MV-4-11 (cell line): Measurements from ENCODE around the gene ABCB4.
"Not testable (repeated sequence)": the region's sequence is repeated elsewhere in the genome, so short reads cannot be mapped to it uniquely, and the experiment has no call there.

Experiments used
- DNase-seq: peaks from one replicate; lab custom pipeline; 2025; lab: John Stamatoyannopoulos, UW

Gene ABCB4

DNA sequence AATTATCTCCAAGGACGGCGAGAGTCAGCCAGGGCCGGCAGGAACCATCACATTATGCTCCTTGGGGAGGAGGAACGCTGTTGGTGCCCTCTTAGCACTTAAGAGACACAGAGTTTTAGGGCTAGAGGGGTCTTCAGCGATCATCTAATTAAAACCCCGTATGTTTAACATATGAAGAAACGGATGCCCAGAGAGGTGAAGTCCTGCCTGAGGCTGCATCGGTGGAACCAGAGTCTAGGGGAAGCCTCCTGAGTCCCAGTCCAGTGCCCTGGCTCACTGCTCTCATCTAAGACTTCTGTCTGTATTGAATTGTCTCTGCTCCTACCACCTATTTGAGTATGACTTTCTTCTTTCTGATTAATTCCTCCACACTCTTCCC is 688 bp upstream of the ABCB4 start:
- no peak for DNase-seq

- DNase-seq, result peak; percentile 96
These were observed 734 bp downstream of the ABCB4 start for GRCh38 chr7:87474533-87475358.

DNA sequence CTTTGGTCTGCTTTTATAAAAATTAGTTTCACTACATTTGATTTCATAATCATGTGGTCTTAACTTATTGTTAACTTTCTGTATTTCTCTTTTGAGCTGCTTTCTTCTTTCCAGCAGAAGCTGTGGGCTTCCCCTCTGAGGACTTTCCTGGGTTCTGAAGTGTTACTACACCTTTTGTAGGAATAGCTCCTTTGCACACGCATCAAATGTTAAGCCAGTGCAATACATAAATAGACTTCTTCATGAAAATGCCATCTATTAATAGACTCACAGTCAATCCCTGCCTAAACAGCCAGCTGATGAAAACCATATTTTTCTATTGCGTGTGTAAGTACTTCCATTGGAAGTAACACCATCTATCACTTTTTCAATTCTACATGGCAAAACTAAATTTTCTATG is 1.5 kb downstream of the ABCB4 start:
- peak; percentile 46 for DNase-seq

GRCh38 chr7:87473192-87473591 is 2.3 kb downstream of the ABCB4 start:
- DNase-seq, result no peak

GRCh38 chr7:87471473-87471872 is 4.0 kb downstream of the ABCB4 start:
- no peak for DNase-seq

- not testable (repeated sequence) for DNase-seq
These were observed 6.3 kb downstream of the ABCB4 start for GRCh38 chr7:87469204-87469603.

DNA sequence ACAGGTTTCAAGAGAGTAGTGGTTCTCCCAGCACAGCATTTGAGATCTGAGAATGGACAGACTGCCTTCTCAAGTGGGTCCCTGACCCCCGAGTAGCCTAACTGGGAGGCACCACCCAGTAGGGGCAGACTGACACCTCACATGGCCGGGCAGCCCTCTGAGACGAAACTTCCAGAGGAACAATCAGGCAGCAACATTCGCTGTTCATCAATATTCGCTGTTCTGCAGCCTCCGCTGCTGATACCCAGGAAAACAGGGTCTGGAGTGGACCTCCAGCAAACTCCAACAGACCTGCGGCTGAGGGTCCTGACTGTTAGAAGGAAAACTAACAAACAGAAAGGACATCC is 10.0 kb downstream of the ABCB4 start:
- DNase-seq, result not testable (repeated sequence)

- not testable (repeated sequence) for DNase-seq
These were observed 10.5 kb downstream of the ABCB4 start for GRCh38 chr7:87464830-87465533.

GRCh38 chr7:87463982-87464381 is 11.5 kb downstream of the ABCB4 start:
- no peak for DNase-seq

- DNase-seq, result not testable (repeated sequence)
These were observed 15.0 kb downstream of the ABCB4 start for GRCh38 chr7:87460444-87460843.

GRCh38 chr7:87459941-87460340 is 15.5 kb downstream of the ABCB4 start:
- no peak for DNase-seq

GRCh38 chr7:87458148-87458547 is 17.3 kb downstream of the ABCB4 start:
- DNase-seq, result no peak

DNA sequence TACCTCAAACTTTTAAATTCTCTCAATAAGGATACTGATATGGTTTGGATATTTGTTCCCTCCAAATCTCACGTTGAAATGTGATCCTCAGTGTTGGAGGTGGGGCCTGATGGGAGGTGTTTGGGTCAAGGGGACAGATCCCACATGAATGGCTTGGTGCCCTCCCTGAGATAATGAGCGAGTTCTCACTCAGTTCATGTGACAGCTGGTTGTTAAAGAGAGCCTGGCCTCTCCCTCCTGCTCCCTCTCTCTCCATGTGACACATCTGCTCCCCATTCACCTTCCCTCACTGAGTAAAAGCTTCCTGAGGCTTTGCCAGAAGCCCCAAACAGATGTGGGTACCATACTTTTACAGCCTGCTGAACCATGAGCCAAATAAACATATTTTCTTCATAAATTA is 19.2 kb downstream of the ABCB4 start:
- DNase-seq, result no peak

- DNase-seq, result no peak
These were observed 23.2 kb downstream of the ABCB4 start for GRCh38 chr7:87452279-87452678.

DNA sequence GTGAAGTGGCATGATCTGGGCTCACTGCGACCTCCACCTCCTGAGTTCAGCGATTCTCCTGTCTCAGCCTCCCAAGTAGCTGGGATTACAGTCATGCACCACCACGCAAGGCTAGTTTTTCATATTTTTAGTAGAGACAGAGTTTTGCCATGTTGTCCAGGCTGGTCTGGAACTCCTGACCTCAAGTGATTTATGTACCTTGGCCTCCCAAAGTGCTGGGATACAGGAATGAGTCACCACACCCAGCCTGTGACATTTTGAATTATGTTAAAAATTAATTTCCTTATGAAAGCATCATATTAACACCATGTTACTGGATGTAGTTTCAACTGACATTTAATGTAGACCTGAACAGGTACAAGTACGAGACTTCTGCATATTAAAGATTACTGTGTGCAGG is 24.3 kb downstream of the ABCB4 start:
- DNase-seq, result no peak

GRCh38 chr7:87450706-87451105 is 24.8 kb downstream of the ABCB4 start:
- no peak for DNase-seq

GRCh38 chr7:87448388-87448787 is 27.1 kb downstream of the ABCB4 start:
- peak; percentile 55 for DNase-seq

GRCh38 chr7:87447116-87447635 is 28.3 kb downstream of the ABCB4 start:
- DNase-seq, result no peak

- peak; percentile 90 for DNase-seq
These were observed 29.6 kb downstream of the ABCB4 start for GRCh38 chr7:87445897-87446296.

GRCh38 chr7:87435546-87435945 is 39.9 kb downstream of the ABCB4 start:
- DNase-seq, result no peak

- no peak for DNase-seq
These were observed 42.9 kb downstream of the ABCB4 start for GRCh38 chr7:87432536-87432935.

- DNase-seq, result no peak
These were observed 48.2 kb downstream of the ABCB4 start for GRCh38 chr7:87427288-87427687.

- DNase-seq, result no peak
These were observed 49.3 kb downstream of the ABCB4 start for GRCh38 chr7:87426160-87426559.
